Measurements from ENCODE around the gene XPNPEP1.

DNA sequence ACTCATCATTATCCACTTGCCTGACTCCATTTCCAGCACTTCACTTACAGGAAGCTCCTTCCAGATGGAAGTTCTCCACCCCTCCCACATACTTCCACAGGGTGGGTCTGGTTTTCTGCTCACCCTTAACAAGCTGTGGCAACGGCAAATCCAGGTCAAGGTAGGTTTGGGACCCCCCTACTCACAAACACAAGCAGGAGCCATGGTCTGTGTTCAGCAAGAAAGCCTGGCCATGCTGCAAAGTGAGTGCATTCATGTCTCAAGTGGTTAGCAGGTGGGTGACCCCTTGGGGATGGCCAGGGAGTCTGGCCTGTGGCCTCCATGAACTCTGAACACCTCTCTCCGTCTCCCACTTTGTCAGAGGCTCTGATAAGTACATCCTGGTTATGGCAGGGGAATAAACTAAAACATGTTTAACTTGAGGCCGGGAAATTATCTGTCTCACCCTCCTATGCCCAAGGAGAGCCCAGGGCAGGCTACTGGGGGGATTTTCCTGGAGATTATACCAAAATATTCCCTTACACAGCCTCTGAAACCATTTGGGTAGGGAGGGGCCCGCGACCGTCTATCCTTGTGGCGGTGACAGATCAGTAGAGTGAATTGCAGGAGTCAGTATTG, 844 bp downstream of the XPNPEP1 start:
- TF ChIP-seq POLR2A (IDR thresholded peaks at IDR 0.05), result no peak
- TF ChIP-seq, protein P1, sequence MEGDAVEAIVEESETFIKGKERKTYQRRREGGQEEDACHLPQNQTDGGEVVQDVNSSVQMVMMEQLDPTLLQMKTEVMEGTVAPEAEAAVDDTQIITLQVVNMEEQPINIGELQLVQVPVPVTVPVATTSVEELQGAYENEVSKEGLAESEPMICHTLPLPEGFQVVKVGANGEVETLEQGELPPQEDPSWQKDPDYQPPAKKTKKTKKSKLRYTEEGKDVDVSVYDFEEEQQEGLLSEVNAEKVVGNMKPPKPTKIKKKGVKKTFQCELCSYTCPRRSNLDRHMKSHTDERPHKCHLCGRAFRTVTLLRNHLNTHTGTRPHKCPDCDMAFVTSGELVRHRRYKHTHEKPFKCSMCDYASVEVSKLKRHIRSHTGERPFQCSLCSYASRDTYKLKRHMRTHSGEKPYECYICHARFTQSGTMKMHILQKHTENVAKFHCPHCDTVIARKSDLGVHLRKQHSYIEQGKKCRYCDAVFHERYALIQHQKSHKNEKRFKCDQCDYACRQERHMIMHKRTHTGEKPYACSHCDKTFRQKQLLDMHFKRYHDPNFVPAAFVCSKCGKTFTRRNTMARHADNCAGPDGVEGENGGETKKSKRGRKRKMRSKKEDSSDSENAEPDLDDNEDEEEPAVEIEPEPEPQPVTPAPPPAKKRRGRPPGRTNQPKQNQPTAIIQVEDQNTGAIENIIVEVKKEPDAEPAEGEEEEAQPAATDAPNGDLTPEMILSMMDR (IDR thresholded peaks at IDR 0.05), result no peak
